DMS53 treated with DMSO at 0.1 percent for 48 hours (cell line): ENCODE results near the gene PKNOX2.

Experiments used
- DNase-seq: peaks from one replicate; lab custom pipeline; 2025; ENCODE audit not compliant: unreplicated experiment; lab: John Stamatoyannopoulos, UW

Gene PKNOX2

GRCh38 chr11:125154378-125155099 is 10.0 kb upstream of the PKNOX2 start:
- no peak for DNase-seq

GRCh38 chr11:125155100-125155444 is 9.5 kb upstream of the PKNOX2 start:
- no peak for DNase-seq

GRCh38 chr11:125155767-125156166 is 8.8 kb upstream of the PKNOX2 start:
- no peak for DNase-seq

DNA sequence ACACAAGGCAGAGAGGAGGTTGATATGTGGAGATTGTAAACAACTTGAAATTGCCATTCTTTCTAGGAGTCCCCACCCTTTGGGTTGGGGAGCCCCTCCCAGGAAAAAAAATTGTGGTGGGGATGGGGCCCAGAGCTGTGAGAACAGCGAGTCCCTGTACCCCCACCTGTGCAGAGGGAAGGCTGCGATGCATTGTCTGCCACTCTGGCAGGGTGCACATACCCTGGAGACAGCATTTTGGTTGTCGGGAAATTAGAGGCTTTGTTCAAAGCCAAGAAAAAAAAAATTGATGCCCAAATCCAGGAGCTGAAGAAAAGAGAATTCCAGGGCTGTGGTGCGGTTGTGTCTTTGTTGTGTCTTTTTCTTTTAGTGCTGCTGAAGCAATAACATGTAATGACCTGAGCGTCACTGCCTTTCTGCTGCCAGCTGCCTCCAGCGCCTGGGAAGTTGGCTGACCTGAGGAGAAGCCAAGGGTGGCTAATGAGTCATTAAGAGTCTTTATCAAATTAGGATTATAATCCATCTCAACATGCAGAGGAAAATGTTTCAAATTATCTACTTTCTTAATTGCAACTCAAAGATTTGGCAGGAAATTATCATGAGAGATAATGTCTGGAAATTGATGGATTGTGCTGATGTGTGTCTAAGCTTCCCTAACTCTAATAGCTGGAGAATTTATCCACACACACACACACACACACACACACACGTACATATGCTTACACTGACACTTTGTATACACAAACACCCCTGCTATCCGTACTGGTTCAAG is 8.0 kb upstream of the PKNOX2 start:
- DNase-seq: no peak

GRCh38 chr11:125157118-125157733 is 7.3 kb upstream of the PKNOX2 start:
- DNase-seq: no peak

GRCh38 chr11:125157953-125158680 is 6.4 kb upstream of the PKNOX2 start:
- DNase-seq: no peak

GRCh38 chr11:125162743-125163142 is 1.8 kb upstream of the PKNOX2 start:
- DNase-seq: no peak

GRCh38 chr11:125163431-125164063 is 1.0 kb upstream of the PKNOX2 start:
- no peak for DNase-seq

- no peak for DNase-seq
These were observed 495 bp upstream of the PKNOX2 start for GRCh38 chr11:125164091-125164421.

GRCh38 chr11:125165111-125165842 is 726 bp downstream of the PKNOX2 start:
- no peak for DNase-seq

DNA sequence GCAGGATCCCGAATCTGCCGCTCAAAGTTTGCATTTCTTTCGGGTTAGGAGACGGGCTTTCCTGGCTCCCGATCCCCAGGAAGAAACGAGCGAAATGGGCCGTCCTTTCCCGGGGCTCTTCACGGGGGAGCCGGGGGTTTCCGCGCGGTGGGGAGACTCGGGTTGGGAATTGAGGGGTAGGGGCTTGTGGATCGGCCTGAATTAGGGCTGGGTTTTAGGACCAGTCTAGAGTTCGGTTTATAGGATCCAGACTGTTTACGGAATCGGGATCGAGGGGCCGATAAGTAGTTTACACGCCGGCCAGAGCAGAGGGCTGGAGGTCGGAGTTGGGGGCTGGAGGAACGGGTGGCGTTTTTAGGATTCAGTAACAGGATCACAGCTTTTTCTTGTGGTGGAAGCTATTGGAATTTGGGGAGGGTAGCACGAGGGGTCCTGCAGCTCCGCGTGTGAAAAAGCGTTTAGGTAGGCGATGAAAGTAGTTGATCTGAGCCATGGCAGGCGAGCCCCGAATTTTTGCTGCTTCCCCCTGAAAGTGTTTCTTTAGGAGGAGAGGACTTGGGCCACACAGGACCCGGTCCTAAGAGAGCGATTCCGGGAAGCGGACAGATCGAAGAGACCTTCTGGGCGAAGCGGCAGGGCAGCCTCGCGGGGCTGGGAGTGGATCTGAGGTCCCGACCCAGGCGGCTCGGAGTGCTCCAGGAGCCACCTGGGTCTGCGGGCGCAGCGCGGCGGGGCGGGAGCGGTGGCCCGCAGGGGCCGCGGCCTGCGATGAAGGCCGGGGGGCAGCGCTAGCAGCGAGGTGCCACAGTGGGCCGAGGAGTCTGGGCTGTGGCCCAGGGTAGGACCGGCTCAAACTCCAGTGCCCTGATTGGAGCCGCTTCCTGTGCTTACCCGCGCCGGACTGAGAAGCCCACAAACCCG is 1.6 kb downstream of the PKNOX2 start:
- DNase-seq: no peak

DNA sequence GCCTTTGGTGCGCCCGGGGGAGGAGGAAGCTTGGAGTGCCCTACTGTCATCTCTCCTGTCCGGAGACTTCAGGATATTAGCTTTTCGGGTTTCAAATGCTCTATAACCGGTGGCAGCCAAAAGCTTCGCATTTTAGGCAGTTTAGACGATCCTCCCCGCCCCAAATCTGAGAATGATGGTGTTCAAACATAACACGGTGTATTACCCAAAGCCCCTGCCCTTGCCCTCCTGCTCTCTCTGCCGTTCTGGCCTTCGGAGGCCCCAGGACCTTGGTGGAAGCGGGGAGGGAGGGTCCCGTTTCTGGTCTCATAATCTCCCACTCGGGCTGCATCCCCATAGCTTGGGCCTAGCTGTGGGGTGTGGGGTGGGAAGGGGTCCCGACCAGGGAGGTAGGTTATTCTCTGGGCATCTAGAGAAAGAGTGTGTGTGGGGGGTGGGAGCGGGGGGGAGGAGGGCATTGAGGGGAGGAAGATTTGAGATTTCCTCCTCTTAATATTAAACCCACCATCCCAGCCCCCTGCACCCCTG is 2.3 kb downstream of the PKNOX2 start:
- DNase-seq: no peak

GRCh38 chr11:125167292-125167953 is 2.9 kb downstream of the PKNOX2 start:
- no peak for DNase-seq

DNA sequence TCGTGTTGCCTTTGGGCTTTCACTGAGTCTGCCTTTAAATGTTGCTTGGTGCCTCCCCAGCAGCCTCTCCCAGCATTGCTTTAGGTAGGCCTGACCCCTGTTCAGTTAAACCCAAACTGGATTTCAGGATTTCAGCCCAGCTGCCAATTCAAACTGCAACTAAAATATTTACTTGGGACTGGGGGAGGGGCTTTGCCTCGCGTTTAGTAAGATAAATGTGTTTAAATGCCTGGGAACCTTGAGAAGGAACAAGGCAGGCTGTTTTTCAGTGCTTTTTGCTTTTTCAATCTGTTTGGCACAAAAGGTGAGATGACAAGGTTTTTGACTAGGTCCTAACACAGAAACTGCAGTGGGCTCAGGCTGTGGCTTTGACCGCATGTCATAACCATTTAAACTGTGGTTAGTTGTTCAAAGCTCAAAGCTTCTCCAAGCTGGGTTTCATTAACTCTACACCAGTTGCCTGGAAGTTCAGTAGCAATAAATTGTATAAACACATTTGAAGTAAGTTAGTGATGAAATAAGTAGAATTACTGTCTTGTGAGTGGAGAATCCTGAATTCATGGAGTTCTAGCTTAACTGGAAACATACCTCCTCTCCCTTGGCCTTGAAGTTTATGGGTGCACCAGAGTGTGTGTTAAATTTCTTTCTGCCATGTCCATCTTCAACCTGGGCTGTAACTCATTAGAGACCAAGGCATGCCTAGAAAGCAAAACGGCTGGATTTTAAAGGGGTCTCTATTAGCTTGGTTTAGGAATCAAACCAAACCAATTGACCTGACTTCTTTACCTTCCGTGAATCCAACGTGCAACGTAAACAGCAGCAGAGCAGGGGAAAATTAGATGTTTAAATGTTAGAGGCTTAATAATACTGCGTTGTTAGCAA is 3.6 kb downstream of the PKNOX2 start:
- DNase-seq: no peak

- DNase-seq: no peak
These were observed 4.4 kb downstream of the PKNOX2 start for GRCh38 chr11:125168918-125169456.

DNA sequence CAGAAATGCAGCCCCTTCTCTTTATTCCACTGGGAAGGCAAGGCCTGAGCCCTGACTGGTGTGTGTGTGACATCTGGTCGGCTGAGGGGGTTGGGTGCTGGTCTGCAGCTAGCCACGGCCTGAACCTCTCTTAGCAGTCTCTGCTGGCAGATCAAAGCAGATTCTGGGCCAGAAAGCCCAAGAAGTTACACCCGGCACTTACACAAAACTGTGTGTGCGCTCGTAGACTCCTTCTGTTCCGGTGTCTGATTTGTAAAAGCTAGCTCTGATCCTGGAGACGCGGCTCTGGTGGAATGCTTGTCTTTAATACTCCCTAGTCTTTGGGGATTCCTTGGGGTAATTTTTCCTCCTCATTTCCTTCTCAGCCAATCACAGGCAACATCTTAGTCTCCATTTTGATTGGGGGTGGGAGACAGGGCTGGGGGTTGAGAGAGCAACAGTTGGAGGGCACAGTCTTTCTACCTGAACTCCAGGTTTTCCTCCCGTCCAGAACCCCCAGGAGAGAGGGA is 5.5 kb downstream of the PKNOX2 start:
- DNase-seq: no peak

DNA sequence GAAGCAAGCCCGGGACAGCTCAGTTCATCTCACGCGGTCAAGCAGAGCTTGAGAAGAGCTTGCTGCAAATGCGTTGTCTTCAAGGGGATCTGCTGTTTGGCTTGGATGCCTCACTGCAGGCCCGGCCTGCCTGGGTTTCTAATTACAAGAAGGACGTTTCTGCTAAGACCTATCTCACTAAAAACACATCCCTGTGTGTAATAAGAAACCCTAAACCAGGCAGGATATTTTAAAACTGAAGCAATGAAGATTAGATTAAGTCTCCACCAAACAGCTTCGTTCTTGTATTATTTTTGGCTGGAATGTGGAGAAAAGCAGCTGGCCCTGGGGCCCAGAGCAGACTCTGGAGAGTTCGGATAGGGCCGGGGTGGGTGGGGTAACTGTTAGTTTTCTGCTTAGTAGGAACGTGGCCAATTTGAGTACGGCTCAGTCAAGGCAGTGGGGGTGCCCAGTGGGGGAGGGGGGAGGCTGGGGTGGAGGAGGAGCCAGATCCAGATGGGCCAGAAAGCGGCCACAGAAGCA is 6.0 kb downstream of the PKNOX2 start:
- DNase-seq: no peak
